Neural cell (in vitro differentiated cells): Measurements from ENCODE around the gene ABCF3.

ENCODE experiments used
- CTCF ChIP-seq: fragments of 450-650 bp; IDR thresholded peaks from 2 replicates; pipeline ENCODE4 v1.5.1; 2014; ENCODE audit warnings: antibody characterized with exemption, mild to moderate bottlenecking, moderate library complexity; ENCODE audit not compliant: poor library complexity, severe bottlenecking
- EP300 ChIP-seq: fragments of 450-650 bp; conservative IDR thresholded peaks from 2 replicates; pipeline ENCODE4 v1.6.1; 2014; ENCODE audit warnings: antibody characterized with exemption, mild to moderate bottlenecking, moderate library complexity; ENCODE audit not compliant: poor library complexity, severe bottlenecking
- POLR2AphosphoS5 ChIP-seq: IDR thresholded peaks from 2 replicates; pipeline ENCODE4 v1.6.1; 2012
- REST ChIP-seq: IDR thresholded peaks from 2 replicates; pipeline ENCODE4 v1.6.1; 2012; ENCODE audit warnings: borderline replicate concordance

DNA sequence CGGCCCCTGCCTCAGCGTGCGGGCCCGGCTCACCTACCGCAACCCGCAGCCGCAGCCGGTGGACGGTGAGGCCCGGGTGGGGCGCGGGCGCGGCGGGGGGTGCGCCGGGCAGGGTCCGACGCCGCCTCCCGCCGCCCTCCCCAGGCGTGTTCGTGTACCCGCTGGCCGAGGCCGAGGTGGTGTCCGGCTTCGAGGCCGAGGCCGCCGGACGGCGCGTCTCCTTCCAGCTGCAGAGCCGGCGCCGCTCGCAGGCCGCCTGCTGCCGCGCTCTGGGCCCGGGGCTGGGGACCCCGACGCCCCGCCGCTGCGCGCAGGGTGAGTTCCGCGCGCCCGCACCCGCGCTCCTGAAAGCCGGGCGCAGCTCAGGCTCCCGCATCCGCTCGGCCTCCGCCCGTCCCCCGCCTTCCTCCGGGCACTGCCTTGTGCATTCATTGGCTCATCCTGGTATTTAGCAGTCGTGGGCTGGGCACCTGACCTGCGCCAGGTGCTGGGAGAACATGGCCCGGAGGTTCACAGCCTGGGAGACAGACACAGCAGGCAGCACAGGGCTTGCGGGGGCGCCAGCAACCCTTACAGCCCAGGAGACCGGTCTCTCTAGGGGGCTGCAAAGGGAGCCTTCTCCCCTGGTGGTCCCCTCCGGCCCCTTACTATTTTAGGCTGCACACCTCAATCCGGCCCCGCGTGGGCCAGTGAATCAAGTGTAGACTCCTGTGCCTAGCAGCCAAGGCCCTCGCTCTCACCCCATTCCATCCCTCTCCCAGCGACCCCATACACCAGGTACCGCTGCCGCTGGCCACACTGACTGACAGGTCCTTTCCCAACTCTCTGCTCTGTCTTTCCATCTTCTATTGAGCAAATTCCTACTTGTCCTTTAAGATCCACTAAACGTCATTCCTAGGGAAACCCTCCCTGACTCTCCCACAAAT, 44.9 kb downstream of the ABCF3 start:
- TF ChIP-seq CTCF (no peak), POLR2AphosphoS5 (no peak), EP300 (no peak), REST (no peak)
